ENCODE measurements around the gene TBC1D5. TPM values are rescaled to one million over a fixed set of nuclear protein-coding genes. Genes with fewer than 3 reads are reported as not detected.

TBC1D5 gene
- total and polyA plus RNA-seq, 2 of the 8 experiments (the other 6 are each of a cell fraction or from before 2014, with no cell fraction given): 11.0 to 22.9 TPM

- TF ChIP-seq JUN (IDR thresholded peaks at IDR 0.05; ENCODE audit: low read depth, low read length): no peak
- TF ChIP-seq RXRA (IDR thresholded peaks at IDR 0.05; ENCODE audit: insufficient read depth, low read depth, low read length): no peak
- no peak for TF ChIP-seq BACH1 (IDR thresholded peaks at IDR 0.05; ENCODE audit: low read length)
- TF ChIP-seq BRCA1 (IDR thresholded peaks at IDR 0.05; ENCODE audit: low read depth, low read length): no peak
- no peak for TF ChIP-seq SIN3A (conservative IDR thresholded peaks at IDR 0.05 in 1 of 2, IDR thresholded peaks at IDR 0.05 in 1 of 2; ENCODE audit: low read depth in 1 of 2, low read length in 2 of 2)
- TF ChIP-seq POLR2A (IDR thresholded peaks at IDR 0.05; ENCODE audit: control extremely low read depth in 1 of 2, low read depth in 2 of 2, low read length in 2 of 2): no peak
These were observed 191.8 kb downstream of the TBC1D5 start (continued) for GRCh38 chr3:17550624-17551023.
